Measurements from ENCODE around the gene OTC. TPM values are rescaled to one million over a fixed set of nuclear protein-coding genes. Genes with fewer than 3 reads are reported as not detected.

Gene OTC
- polyA plus RNA-seq, 1 experiment, result not detected

GRCh38 chrX:38407126-38407525 is 54.7 kb downstream of the OTC start:
- POLR2A ChIA-PET, result no interaction called here
- DNase-seq (ENCODE audit: low read depth), result no peak
- Histone ChIP-seq H3K4me3 (ENCODE audit: low read depth, low read length) (no peak overlapping the region), H3K27me3 (ENCODE audit: control insufficient read depth, insufficient read depth, low read length) (no peaks in the 10 kb centered on the region), H3K36me3 (ENCODE audit: control insufficient read depth, insufficient read depth, low read length) (no peaks in the 10 kb centered on the region)
- TF ChIP-seq CTCF (IDR thresholded peaks at IDR 0.05; ENCODE audit: insufficient read depth, low read depth, low read length), result no peak
- CTCF ChIA-PET, result no interaction called here

GRCh38 chrX:38409289-38409688 is 56.9 kb downstream of the OTC start:
- Histone ChIP-seq H3K27me3 (ENCODE audit: control insufficient read depth, insufficient read depth, low read length) (no peaks in the 10 kb centered on the region), H3K4me3 (ENCODE audit: low read depth, low read length) (no peak overlapping the region), H3K36me3 (ENCODE audit: control insufficient read depth, insufficient read depth, low read length) (no peaks in the 10 kb centered on the region)
- ChIA-PET CTCF (no interaction called here), POLR2A (no interaction called here)
- TF ChIP-seq CTCF (IDR thresholded peaks at IDR 0.05; ENCODE audit: insufficient read depth, low read depth, low read length), result no peak
- DNase-seq (ENCODE audit: low read depth), result no peak

GRCh38 chrX:38426785-38427184 is 74.4 kb downstream of the OTC start:
- Histone ChIP-seq H3K4me3 (ENCODE audit: low read depth, low read length) (no peak overlapping the region), H3K27me3 (ENCODE audit: control insufficient read depth, insufficient read depth, low read length) (no peaks in the 10 kb centered on the region), H3K36me3 (ENCODE audit: control insufficient read depth, insufficient read depth, low read length) (no peaks in the 10 kb centered on the region)
- no peak for DNase-seq (ENCODE audit: low read depth)
- TF ChIP-seq CTCF (IDR thresholded peaks at IDR 0.05; ENCODE audit: insufficient read depth, low read depth, low read length), result no peak
- ChIA-PET CTCF (no interaction called here), POLR2A (no interaction called here)

GRCh38 chrX:38431525-38431924 is 79.1 kb downstream of the OTC start:
- Histone ChIP-seq H3K27me3 (ENCODE audit: control insufficient read depth, insufficient read depth, low read length) (no peaks in the 10 kb centered on the region), H3K4me3 (ENCODE audit: low read depth, low read length) (no peak overlapping the region), H3K36me3 (ENCODE audit: control insufficient read depth, insufficient read depth, low read length) (no peaks in the 10 kb centered on the region)
- POLR2A ChIA-PET, result no interaction called here
- no peak for TF ChIP-seq CTCF (IDR thresholded peaks at IDR 0.05; ENCODE audit: insufficient read depth, low read depth, low read length)
- DNase-seq (ENCODE audit: low read depth), result no peak
- CTCF ChIA-PET, result no interaction called here

GRCh38 chrX:38435130-38435529 is 82.7 kb downstream of the OTC start:
- no peaks in the 10 kb centered on the region for H3K36me3 ChIP-seq (ENCODE audit: control insufficient read depth, insufficient read depth, low read length)
- TF ChIP-seq CTCF (IDR thresholded peaks at IDR 0.05; ENCODE audit: insufficient read depth, low read depth, low read length), result no peak
- ChIA-PET POLR2A (no interaction called here), CTCF (no interaction called here)
- H3K27me3 ChIP-seq (ENCODE audit: control insufficient read depth, insufficient read depth, low read length), result no peaks in the 10 kb centered on the region
- no peak for DNase-seq (ENCODE audit: low read depth)
- H3K4me3 ChIP-seq (ENCODE audit: low read depth, low read length), result no peak overlapping the region

All from BJ (cell line).